K562 (cell line): Measurements from ENCODE around the gene PDGFD. TPM values are rescaled to one million over a fixed set of nuclear protein-coding genes. Genes with fewer than 3 reads are reported as not detected.

Experiments used
- ATAC-seq: fragments of 200-7000 bp; cut with Tn5 transposase; 3 replicates; pipeline ENCODE4 v1.9.1; 2020; ENCODE audit warnings: moderate library complexity
- BruUV-seq: library from RNA; stranded (reverse); fragments of 400-500 nt; replicated peaks from 2 replicates; lab custom pipeline; 2021; lab: Mats Ljungman, UMichigan
- CTCF ChIA-PET: fragments of 300-600 bp; formaldehyde crosslinking; extraction: SDS; loops from one replicate; lab custom pipeline; 2021; ENCODE audit warnings: low intra/inter-chr PET ratio; lab: Yijun Ruan, JAX
- POLR2A ChIA-PET: fragments of 300-600, 350-650 bp; sonication (Branson Sonifier 250); formaldehyde crosslinking; extraction: SDS; loops from one replicate; lab custom pipeline; 2021; ENCODE audit warnings: antibody characterized with exemption, inconsistent platforms; lab: Yijun Ruan, JAX
- DNase-seq, 4 experiments: peaks; one replicate each; pipeline versions ENCODE4 v3.0.0 to v3.0.0-alpha.2; 2011 to 2018; ENCODE audit warnings: low spot score in 3 of 4, mixed read lengths in 3 of 4; ENCODE audit errors: extremely low read depth in 1 of 4
- FAIRE-seq: peaks from 2 replicates; lab custom pipeline; 2011; peaks lifted over from hg19 to GRCh38; lab: Jason Lieb, UNC
- H2AFZ ChIP-seq: 2 replicates; pipeline ENCODE4 v1.6.0; 2011; ENCODE audit warnings: low read depth, low read length, control low read depth, inconsistent platforms
- H3K27ac ChIP-seq: fragments of 200-600 bp; 3 replicates; pipeline ENCODE4 v1.8.0; 2011; ENCODE audit warnings: low read depth, mild to moderate bottlenecking, control low read depth, inconsistent platforms, low read length, moderate library complexity, mixed read lengths; ENCODE audit errors: extremely low read depth
- H3K27me3 ChIP-seq, 2 experiments: fragments of 300-600 bp in 1 of 2; 2 replicates in 1 of 2; 3 replicates in 1 of 2; pipeline versions ENCODE4 v1.6.0 to v1.8.0; 2011; ENCODE audit warnings: inconsistent platforms in 2 of 2, low read length in 2 of 2, mild to moderate bottlenecking in 1 of 2, mixed read lengths in 1 of 2, moderate library complexity in 1 of 2; ENCODE audit not compliant: control insufficient read depth in 2 of 2, insufficient read depth in 2 of 2
- H3K36me3 ChIP-seq: fragments of 300-600 bp; 3 replicates; pipeline ENCODE4 v1.8.0; 2011; ENCODE audit warnings: mild to moderate bottlenecking, low read length, inconsistent platforms; ENCODE audit not compliant: control insufficient read depth, insufficient read depth
- H3K4me1 ChIP-seq, 2 experiments: fragments of 200-600 bp in 1 of 2; replicated peaks in 1 of 2; 2 replicates in 1 of 2; 3 replicates in 1 of 2; pipeline versions ENCODE4 v1.5.1 to v1.8.0; 2011; ENCODE audit warnings: inconsistent platforms in 2 of 2, low read length in 2 of 2, mild to moderate bottlenecking in 1 of 2, mixed read lengths in 1 of 2, moderate library complexity in 1 of 2; ENCODE audit not compliant: control insufficient read depth in 2 of 2, insufficient read depth in 2 of 2
- H3K4me2 ChIP-seq: 2 replicates; pipeline ENCODE4 v1.6.1; 2011; ENCODE audit warnings: low read length, control low read depth, inconsistent platforms, mixed read lengths; ENCODE audit not compliant: insufficient read depth
- H3K4me3 ChIP-seq: fragments of 200-600 bp; sonication (generic), shearing (Covaris generic); 2 replicates; pipeline ENCODE4 v1.5.1; 2016; ENCODE audit warnings: control low read depth, inconsistent platforms
- H3K79me2 ChIP-seq: fragments of 200-600 bp; 3 replicates; pipeline ENCODE4 v1.8.0; 2011; ENCODE audit warnings: low read length, inconsistent platforms; ENCODE audit not compliant: control insufficient read depth, insufficient read depth
- H3K9ac ChIP-seq, 2 experiments: 2 replicates each; pipeline versions ENCODE4 v1.6.0 to v1.6.1; 2011; ENCODE audit warnings: low read depth in 2 of 2, low read length in 2 of 2, control low read depth in 1 of 2, inconsistent platforms in 1 of 2, mild to moderate bottlenecking in 1 of 2, mixed read lengths in 1 of 2; ENCODE audit not compliant: insufficient read depth in 1 of 2
- H3K9me1 ChIP-seq: one replicate; pipeline ENCODE4 v1.6.0; 2011; ENCODE audit warnings: inconsistent platforms, mild to moderate bottlenecking, low read length, moderate library complexity; ENCODE audit not compliant: control insufficient read depth, insufficient read depth
- H3K9me3 ChIP-seq: replicated peaks from 2 replicates; pipeline ENCODE4 v1.5.1; 2011; ENCODE audit warnings: low read depth, low read length, inconsistent platforms; ENCODE audit not compliant: control insufficient read depth, insufficient read depth
- H4K20me1 ChIP-seq: replicated peaks from 2 replicates; pipeline ENCODE4 v1.6.1; 2011; ENCODE audit warnings: low read length, inconsistent platforms, mixed read lengths; ENCODE audit not compliant: control insufficient read depth, insufficient read depth
- DPF2 ChIP-seq: fragments of 450-650 bp; IDR thresholded peaks from 2 replicates; pipeline ENCODE4 v1.6.1; 2016
- E2F8 ChIP-seq: fragments of 450-650 bp; IDR thresholded peaks from 2 replicates; pipeline ENCODE4 v1.7.1; 2018; ENCODE audit warnings: mild to moderate bottlenecking, low read depth; ENCODE audit not compliant: partially characterized antibody
- IRF9 ChIP-seq: fragments of 450-650 bp; IDR thresholded peaks from 2 replicates; pipeline ENCODE4 v1.6.1; 2016; ENCODE audit warnings: missing biosample characterization, missing genetic modification characterization
- NCOR1 ChIP-seq: fragments of 450-650 bp; IDR thresholded peaks from 2 replicates; pipeline ENCODE4 v1.6.1; 2016; ENCODE audit warnings: mild to moderate bottlenecking, moderate library complexity
- NELFE ChIP-seq: IDR thresholded peaks from 2 replicates; pipeline ENCODE4 v1.6.1; 2011; ENCODE audit warnings: mild to moderate bottlenecking; ENCODE audit not compliant: insufficient read depth, insufficient read length
- SRSF9 ChIP-seq: fragments of 200-400 bp; formaldehyde crosslinking; IDR thresholded peaks from 2 replicates; pipeline ENCODE4 v1.6.1; 2017; ENCODE audit warnings: low read depth, low read length, borderline replicate concordance
- USF1 ChIP-seq: sonication (generic); formaldehyde crosslinking; IDR thresholded peaks from 2 replicates; pipeline ENCODE4 v1.9.0; 2022; ENCODE audit warnings: mild to moderate bottlenecking, missing genetic modification reagents
- ZNF445 ChIP-seq: fragments of 250-450 bp; sonication (Bioruptor Pico); IDR thresholded peaks from 2 replicates; pipeline ENCODE4 v1.4.0; 2020; ENCODE audit warnings: low read depth, mild to moderate bottlenecking, moderate library complexity
- ZNF449 ChIP-seq: fragments of 250-450 bp; sonication (Bioruptor Pico); IDR thresholded peaks from 2 replicates; pipeline ENCODE4 v1.8.0; 2022; ENCODE audit warnings: moderate library complexity, mild to moderate bottlenecking, inconsistent platforms
- ZNF696 ChIP-seq: fragments of 250-450 bp; sonication (Bioruptor Pico); conservative IDR thresholded peaks from 2 replicates; pipeline ENCODE4 v1.4.0; 2020; ENCODE audit warnings: mild to moderate bottlenecking, moderate library complexity
- WGBS: fragments of 100-300 bp; shearing (Covaris generic); methylation state at CpG from one replicate; pipeline ENCODE4 v1.1.6; 2016; ENCODE audit warnings: low coverage, mixed read lengths; ENCODE audit not compliant: insufficient coverage; ENCODE audit errors: missing lambda C conversion rate; 5-methylcytosine and 5-hydroxymethylcytosine counted together
- in situ Hi-C: fragments of 300-500 bp; cut with MboI; formaldehyde crosslinking; loops from 4 replicates; pipeline ENCODE4 v1.15.0; 2018; ENCODE audit warnings: inconsistent platforms, mixed read lengths
- intact Hi-C: fragments of 100-400 bp; cut with micrococcal nuclease; formaldehyde crosslinking; loops from 2 replicates; pipeline ENCODE4 v1.14.2; 2022
- polyA plus RNA-seq, 8 experiments: library from polyadenylated mRNA; depleted of rRNA in 4 of 8; stranded (reverse) in 5 of 8; unstranded in 3 of 8; fragments of >200 nt; fragmentation: Nextera tagmentation in 2 of 8; fragmentation: Illumina TruSeq in 1 of 8; extraction: Ambion mirVana in 2 of 8; extraction: Trizol in 1 of 8; gene quantifications; 2 replicates each; pipeline versions ENCODE4 v1.2.1 to v1.2.3, GENCODE V29; 2011 to 2014; ENCODE audit warnings: inconsistent platforms in 1 of 8, missing spikeins in 1 of 8
- total RNA-seq, 7 experiments: library from RNA; depleted of rRNA in 6 of 7; stranded (reverse); fragments of >200 nt in 6 of 7; fragmentation: Illumina TruSeq in 2 of 7; extraction: Trizol in 2 of 7; gene quantifications; 2 replicates each; pipeline versions ENCODE4 v1.2.1 to v1.2.3, GENCODE V29; 2011 to 2021; ENCODE audit warnings: low replicate concordance in 1 of 7

Gene PDGFD
- total and polyA plus RNA-seq, 9 of the 15 experiments (the other 6 are each of a cell fraction or from before 2014, with no cell fraction given), result 0.11 TPM; not detected in 8

- Histone ChIP-seq H3K9ac (no peak overlapping the region), H2AFZ (no peak overlapping the region), H3K27me3 (no peaks in the 10 kb centered on the region), H3K79me2 (no peaks in the 10 kb centered on the region), H3K36me3 (no peaks in the 10 kb centered on the region), H4K20me1 (no peaks in the 10 kb centered on the region), H3K4me1 (no peaks in the 10 kb centered on the region), H3K9me3 (no peaks in the 10 kb centered on the region), H3K9me1 (no peaks in the 10 kb centered on the region), H3K27ac (no peak overlapping the region), H3K4me3 (no peak overlapping the region), H3K4me2 (no peak overlapping the region)
- in situ Hi-C loops, result no loop called here
- FAIRE-seq (no peak), ATAC-seq (no peak), DNase-seq (no peak)
- ChIA-PET CTCF (no interaction called here), POLR2A (no interaction called here)
- WGBS, result 0% methylated on average over 2 of the region's 2 CpGs
- no TSS peak for BruUV-seq
- TF ChIP-seq USF1 (CRISPR knock-in tag), result no peak
- no peak for TF ChIP-seq ZNF696
- TF ChIP-seq SRSF9, result no peak
- TF ChIP-seq ZNF445 (CRISPR knock-in tag), result no peak
- TF ChIP-seq DPF2, result no peak
- no peak for TF ChIP-seq ZNF449 (CRISPR knock-in tag)
- no peak for TF ChIP-seq NCOR1
- no peak for TF ChIP-seq E2F8
- no peak for TF ChIP-seq IRF9
- TF ChIP-seq NELFE, result no peak
- intact Hi-C loops, result no loop called here
These were observed 216.4 kb downstream of the PDGFD start for GRCh38 chr11:103947546-103947919.
